Peyer's patch (tissue), 4 donors: Measurements from ENCODE around the gene UBE3A. TPM values are rescaled to one million over a fixed set of nuclear protein-coding genes. Genes with fewer than 3 reads are reported as not detected.

ENCODE experiments used
- DNase-seq, 3 donors: peaks; one replicate each; pipeline ENCODE4 v3.0.0-alpha.2; 2017 to 2019
- H3K27ac ChIP-seq, 4 donors: fragments of 200-600 bp; sonication (generic); one replicate each; pipeline ENCODE4 v1.5.1; 2016 to 2019
- H3K27me3 ChIP-seq, 2 donors: fragments of 200-600 bp; sonication (generic); one replicate each; pipeline ENCODE4 v1.5.1; 2019
- H3K36me3 ChIP-seq, 3 donors: fragments of 200-600 bp; sonication (generic); one replicate each; pipeline ENCODE4 v1.5.1; 2016 to 2019
- H3K4me1 ChIP-seq, 4 donors: fragments of 200-600 bp; sonication (generic); one replicate each; pipeline ENCODE4 v1.5.1; 2016 to 2019
- H3K4me3 ChIP-seq, 4 donors: fragments of 200-600 bp; sonication (generic); 1 replicate in 3 of 4; 2 replicates in 1 of 4; pipeline ENCODE4 v1.5.1; 2016 to 2019; ENCODE audit warnings: mild to moderate bottlenecking in 1 of 4
- H3K9me3 ChIP-seq, 4 donors: fragments of 200-600 bp; sonication (generic); one replicate each; pipeline ENCODE4 v1.5.1; 2016 to 2019; ENCODE audit warnings: mild to moderate bottlenecking in 1 of 4
- CTCF ChIP-seq, 6 experiments: fragments of 450-650 bp in 4 of 6; fragments of 200-600 bp in 2 of 6; sonication (generic) in 1 of 6; IDR thresholded peaks; one replicate each; pipeline ENCODE4 v1.5.1; 2017 to 2019; ENCODE audit warnings: antibody characterized with exemption in 6 of 6, mild to moderate bottlenecking in 3 of 6, moderate library complexity in 1 of 6
- POLR2A ChIP-seq, 2 donors: fragments of 450-650 bp; IDR thresholded peaks; one replicate each; pipeline ENCODE4 v1.5.1; 2017; ENCODE audit warnings: antibody characterized with exemption in 2 of 2, mild to moderate bottlenecking in 2 of 2, moderate library complexity in 2 of 2
- total RNA-seq, 4 donors: library from RNA; depleted of rRNA; stranded (reverse); fragments of >200 nt; gene quantifications; one replicate each; pipeline ENCODE4 v1.1.0, GENCODE V29; 2016

The UBE3A gene
- total RNA-seq, 4 donors from 2014 or later, result 52.9 to 106 (median 95.2) TPM

GRCh38 chr15:25346371-25346770, 92.5 kb downstream of the UBE3A start:
- TF ChIP-seq CTCF (IDR thresholded peaks at IDR 0.05), result no peak
- no peak for TF ChIP-seq POLR2A (IDR thresholded peaks at IDR 0.05)
- Histone ChIP-seq H3K36me3 (peaks cover 0 to 43% (median 0%) of the 10 kb centered on the region in 3 donors), H3K27me3 (no peaks in the 10 kb centered on the region), H3K27ac (no peak overlapping the region), H3K4me3 (no peak overlapping the region), H3K4me1 (no peaks in the 10 kb centered on the region), H3K9me3 (no peaks in the 10 kb centered on the region)
- no peak for DNase-seq

- H3K27ac ChIP-seq, result no peak overlapping the region
- TF ChIP-seq CTCF (IDR thresholded peaks at IDR 0.05) (no peak), POLR2A (IDR thresholded peaks at IDR 0.05) (no peak)
- no peaks in the 10 kb centered on the region for H3K9me3 ChIP-seq
- no peaks in the 10 kb centered on the region for H3K4me1 ChIP-seq
- DNase-seq, result no peak
- H3K36me3 ChIP-seq, result peaks cover 0 to 45% (median 0%) of the 10 kb centered on the region in 3 donors
- no peaks in the 10 kb centered on the region for H3K27me3 ChIP-seq
- no peak overlapping the region for H3K4me3 ChIP-seq
These were observed 92.9 kb downstream of the UBE3A start for GRCh38 chr15:25345943-25346342.

DNA sequence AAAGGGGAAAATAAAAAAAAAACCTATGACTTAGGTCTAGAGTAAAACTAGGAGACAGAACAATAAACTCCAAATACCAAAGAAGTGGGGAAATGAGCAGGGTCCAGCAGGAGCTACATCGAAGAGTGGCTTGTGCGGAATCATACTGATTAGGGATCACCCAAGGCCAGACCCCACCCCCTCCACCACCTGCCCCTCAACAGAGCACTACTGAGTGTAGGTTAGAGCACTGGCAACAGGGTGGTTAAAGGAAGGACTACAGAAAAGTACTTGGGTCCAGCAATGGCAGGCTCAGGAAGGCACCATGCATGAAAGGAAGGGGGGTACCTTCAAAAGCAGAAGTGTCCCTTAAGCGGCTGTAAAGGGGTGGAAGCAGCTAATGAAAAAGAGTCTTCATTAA, 96.2 kb downstream of the UBE3A start:
- H3K4me3 ChIP-seq, result no peak overlapping the region
- no peaks in the 10 kb centered on the region for H3K4me1 ChIP-seq
- TF ChIP-seq CTCF (IDR thresholded peaks at IDR 0.05) (no peak), POLR2A (IDR thresholded peaks at IDR 0.05) (no peak)
- no peak overlapping the region for H3K27ac ChIP-seq
- peaks cover 0 to 53% (median 0%) of the 10 kb centered on the region in 3 donors for H3K36me3 ChIP-seq
- no peak for DNase-seq
- no peaks in the 10 kb centered on the region for H3K27me3 ChIP-seq
- H3K9me3 ChIP-seq, result no peaks in the 10 kb centered on the region

- no peak for DNase-seq
- Histone ChIP-seq H3K4me1 (no peaks in the 10 kb centered on the region), H3K4me3 (no peak overlapping the region), H3K36me3 (peaks cover 0 to 65% (median 0%) of the 10 kb centered on the region in 3 donors), H3K9me3 (no peaks in the 10 kb centered on the region), H3K27ac (no peak overlapping the region), H3K27me3 (no peaks in the 10 kb centered on the region)
- TF ChIP-seq CTCF (IDR thresholded peaks at IDR 0.05) (no peak), POLR2A (IDR thresholded peaks at IDR 0.05) (no peak)
These were observed 99.4 kb downstream of the UBE3A start for GRCh38 chr15:25339431-25339830.

GRCh38 chr15:25335279-25335678, 103.5 kb downstream of the UBE3A start:
- Histone ChIP-seq H3K27ac (no peak overlapping the region), H3K36me3 (peaks cover 0 to 46% (median 0%) of the 10 kb centered on the region in 3 donors), H3K4me3 (no peak overlapping the region), H3K9me3 (no peaks in the 10 kb centered on the region), H3K27me3 (no peaks in the 10 kb centered on the region), H3K4me1 (no peaks in the 10 kb centered on the region)
- DNase-seq, result no peak
- TF ChIP-seq POLR2A (IDR thresholded peaks at IDR 0.05), result no peak
- TF ChIP-seq CTCF (IDR thresholded peaks at IDR 0.05), result no peak

DNA sequence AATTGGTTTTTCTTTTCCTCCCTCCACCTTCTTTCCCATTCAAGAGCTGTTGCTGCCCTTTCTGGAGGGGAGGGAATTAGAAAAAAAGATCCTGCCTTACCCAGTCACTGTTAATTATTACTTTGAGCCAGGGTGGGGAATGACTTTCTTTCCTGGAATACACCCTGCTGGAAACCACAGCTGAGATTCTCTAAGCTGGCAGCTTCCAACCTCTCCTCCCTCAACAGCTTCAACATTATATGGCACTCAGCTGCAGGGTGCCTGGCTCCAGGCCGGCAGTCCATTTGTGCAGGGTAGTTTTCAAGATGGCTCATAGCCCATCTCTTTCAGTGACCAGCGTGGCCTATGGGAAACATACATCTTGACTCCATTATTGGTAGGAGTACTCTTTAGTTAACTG, 105.8 kb downstream of the UBE3A start:
- no peaks in the 10 kb centered on the region for H3K27me3 ChIP-seq
- H3K4me3 ChIP-seq, result no peak overlapping the region
- TF ChIP-seq POLR2A (IDR thresholded peaks at IDR 0.05) (no peak), CTCF (IDR thresholded peaks at IDR 0.05) (no peak)
- no peaks in the 10 kb centered on the region for H3K9me3 ChIP-seq
- no peak overlapping the region for H3K27ac ChIP-seq
- no peak for DNase-seq
- peaks cover 0 to 24% (median 0%) of the 10 kb centered on the region in 3 donors for H3K36me3 ChIP-seq
- peaks cover 0 to 1% (median 0%) of the 10 kb centered on the region in 4 donors for H3K4me1 ChIP-seq
